ENCODE data around the gene DGKI. TPM values are rescaled to one million over a fixed set of nuclear protein-coding genes. Genes with fewer than 3 reads are reported as not detected.

DGKI gene
- total and polyA plus RNA-seq, 2 experiments from 2014 or later = 0.16 to 1.0 TPM

- TF ChIP-seq REST (IDR thresholded peaks at IDR 0.05; ENCODE audit: unreplicated experiment) (no peak), EZH2 (IDR thresholded peaks at IDR 0.05; ENCODE audit: low read depth, unreplicated experiment) (no peak), NANOG (IDR thresholded peaks at IDR 0.05; ENCODE audit: borderline replicate concordance) (no peak), POLR2AphosphoS5 (IDR thresholded peaks at IDR 0.05; ENCODE audit: low read depth) (no peak)
These were observed 473.3 kb downstream of the DGKI start (continued) for GRCh38 chr7:137373507-137373906.

- no peak overlapping the region for H3K4me3 ChIP-seq
These were observed 475.2 kb downstream of the DGKI start for GRCh38 chr7:137371616-137372015.

More at GRCh38 chr7:137371616-137372015, 475.2 kb downstream of the DGKI start:
- peaks cover 11% of the 10 kb centered on the region for H3K4me1 ChIP-seq (ENCODE audit: insufficient read depth)
- H3K79me2 ChIP-seq (replicated peaks; ENCODE audit: insufficient read depth) = no peaks in the 10 kb centered on the region
- no peak for DNase-seq (ENCODE audit: low spot score)
- Mint-ChIP-seq H3K9me3 (peaks cover 23% of the 10 kb centered on the region; the same call in 2 of the 3 replicates), H3K27ac (no peak overlapping the region), H3K27me3 (ENCODE audit: insufficient read depth, low read depth, poor library complexity) (no peaks in the 10 kb centered on the region), H3K4me3 (no peak overlapping the region), H3K36me3 (ENCODE audit: low read depth) (peaks cover 9% of the 10 kb centered on the region; the same call in 1 of the 3 replicates), H3K4me1 (peaks cover 8% of the 10 kb centered on the region)
- no peak overlapping the region for H3K27ac ChIP-seq (ENCODE audit: low read depth)
- no peaks in the 10 kb centered on the region; the same call in 1 of the 2 replicates for H3K36me3 ChIP-seq (ENCODE audit: insufficient read depth)
- 0 out of 2 replicates have a peak, but pooled peaks cover 7% of the 10 kb centered on the region for H3K9me2 ChIP-seq (ENCODE audit: insufficient read depth)
- ATAC-seq = no peak
- no peaks in the 10 kb centered on the region for H3K27me3 ChIP-seq (ENCODE audit: insufficient read depth)
- no peaks in the 10 kb centered on the region for H4K20me1 ChIP-seq (replicated peaks; ENCODE audit: insufficient read depth)
- H2AFZ ChIP-seq = no peak overlapping the region
- TF ChIP-seq ZNF462 (CRISPR knock-in tag; IDR thresholded peaks at IDR 0.05) (no peak), REST (IDR thresholded peaks at IDR 0.05; ENCODE audit: unreplicated experiment) (no peak), ZNF114 (CRISPR knock-in tag; IDR thresholded peaks at IDR 0.05) (no peak), JUNB (IDR thresholded peaks at IDR 0.05; ENCODE audit: unreplicated experiment) (no peak), CREB1 (CRISPR knock-in tag; IDR thresholded peaks at IDR 0.05; ENCODE audit: low read depth) (no peak), CTCF (conservative IDR thresholded peaks at IDR 0.05; ENCODE audit: low read depth in 2 of 2) (no peak)
- no peaks in the 10 kb centered on the region for H3F3A ChIP-seq (replicated peaks; ENCODE audit: low read depth)
- H3K4me2 ChIP-seq = no peak overlapping the region

Data from GM23338 (cell line).